Endothelial cell of umbilical vein (primary cell): ENCODE data around the gene EXT2. TPM values are rescaled to one million over a fixed set of nuclear protein-coding genes. Genes with fewer than 3 reads are reported as not detected.

Experiments used
- BruUV-seq: library from RNA; stranded (reverse); fragments of 400-500 nt; replicated peaks from 2 replicates; lab custom pipeline; 2021; lab: Mats Ljungman, UMichigan
- CTCF ChIA-PET: fragments of 300-600, 350-600 bp; sonication (Branson Sonifier 250); formaldehyde crosslinking; loops from one replicate; lab custom pipeline; 2021; ENCODE audit warnings: antibody characterized with exemption, inconsistent platforms; lab: Charles Lee
- POLR2A ChIA-PET: fragments of 300-600, 350-600 bp; sonication (Branson Sonifier 250); formaldehyde crosslinking; loops from one replicate; lab custom pipeline; 2021; ENCODE audit warnings: antibody characterized with exemption, inconsistent platforms; lab: Charles Lee
- DNase-seq: peaks from one replicate; pipeline ENCODE4 v3.0.0-alpha.2; 2011; ENCODE audit warnings: low read depth, low spot score
- FAIRE-seq: peaks from 2 replicates; lab custom pipeline; 2011; peaks lifted over from hg19 to GRCh38; lab: Jason Lieb, UNC
- H2AFZ ChIP-seq: 2 replicates; pipeline ENCODE4 v1.6.0; 2012; ENCODE audit warnings: low read depth, low read length, control low read depth, inconsistent platforms
- H3K27ac ChIP-seq: 2 replicates; pipeline ENCODE4 v1.5.1; 2011; ENCODE audit warnings: low read depth, mild to moderate bottlenecking, control low read depth, low read length, moderate library complexity; ENCODE audit not compliant: insufficient read depth
- H3K27me3 ChIP-seq, 2 experiments: 2 replicates each; pipeline versions ENCODE4 v1.6.0 to v1.6.1; 2011; ENCODE audit warnings: low read length in 2 of 2, mixed read lengths in 1 of 2; ENCODE audit not compliant: control insufficient read depth in 2 of 2, insufficient read depth in 2 of 2
- H3K36me3 ChIP-seq, 2 experiments: 2 replicates in 1 of 2; 3 replicates in 1 of 2; pipeline ENCODE4 v1.5.1; 2011; ENCODE audit warnings: low read length in 2 of 2, mild to moderate bottlenecking in 1 of 2, moderate library complexity in 1 of 2; ENCODE audit not compliant: control insufficient read depth in 2 of 2, insufficient read depth in 2 of 2; ENCODE audit errors: extremely low read depth in 1 of 2
- H3K4me1 ChIP-seq: 3 replicates; pipeline ENCODE4 v1.5.1; 2011; ENCODE audit warnings: mild to moderate bottlenecking, low read length; ENCODE audit not compliant: control insufficient read depth, insufficient read depth; ENCODE audit errors: extremely low read depth
- H3K4me2 ChIP-seq: 2 replicates; pipeline ENCODE4 v1.6.1; 2011; ENCODE audit warnings: low read length, control low read depth, mixed read lengths; ENCODE audit not compliant: insufficient read depth
- H3K4me3 ChIP-seq, 3 experiments: fragments of 200-600 bp in 1 of 3; sonication (generic), shearing (Covaris generic) in 1 of 3; replicated peaks in 1 of 3; 2 replicates each; pipeline ENCODE4 v1.5.1; 2011 to 2016; ENCODE audit warnings: control low read depth in 3 of 3, low read length in 3 of 3, mild to moderate bottlenecking in 2 of 3, inconsistent platforms in 1 of 3, low read depth in 1 of 3, moderate library complexity in 1 of 3; ENCODE audit not compliant: insufficient read depth in 1 of 3
- H3K79me2 ChIP-seq: 2 replicates; pipeline ENCODE4 v1.6.0; 2012; ENCODE audit warnings: low read length, inconsistent platforms; ENCODE audit not compliant: control insufficient read depth, insufficient read depth
- H3K9ac ChIP-seq: replicated peaks from 2 replicates; pipeline ENCODE3; 2011; ENCODE audit warnings: low read length, control low read depth; ENCODE audit not compliant: insufficient read depth; ENCODE audit errors: extremely low read depth
- H3K9me1 ChIP-seq: replicated peaks from 3 replicates; pipeline ENCODE4 v1.6.0; 2011; ENCODE audit warnings: mild to moderate bottlenecking, low read length; ENCODE audit not compliant: control insufficient read depth, insufficient read depth; ENCODE audit errors: extremely low read depth
- H3K9me3 ChIP-seq: replicated peaks from 2 replicates; pipeline ENCODE4 v1.5.1; 2012; ENCODE audit warnings: low read length, inconsistent platforms; ENCODE audit not compliant: control insufficient read depth, insufficient read depth
- H4K20me1 ChIP-seq: replicated peaks from 2 replicates; pipeline ENCODE3; 2011; ENCODE audit warnings: mild to moderate bottlenecking, low read length; ENCODE audit not compliant: control insufficient read depth, insufficient read depth; ENCODE audit errors: extremely low read depth
- EZH2 ChIP-seq: IDR thresholded peaks from 2 replicates; pipeline ENCODE4 v1.6.1; 2012; ENCODE audit warnings: borderline replicate concordance, low read depth, mild to moderate bottlenecking, moderate library complexity, low read length, inconsistent platforms; ENCODE audit not compliant: severe bottlenecking
- FOS ChIP-seq: IDR thresholded peaks from 2 replicates; pipeline ENCODE4 v1.6.1; 2011; ENCODE audit warnings: mild to moderate bottlenecking, low read length, moderate library complexity, borderline replicate concordance; ENCODE audit not compliant: insufficient read depth
- JUN ChIP-seq: IDR thresholded peaks from 2 replicates; pipeline ENCODE4 v1.6.1; 2011; ENCODE audit warnings: borderline replicate concordance, low read depth; ENCODE audit not compliant: insufficient read length, insufficient read depth
- POLR2AphosphoS5 ChIP-seq: IDR thresholded peaks from 2 replicates; pipeline ENCODE4 v1.6.1; 2012; ENCODE audit warnings: low read depth, mild to moderate bottlenecking, control low read depth, low read length, moderate library complexity; ENCODE audit not compliant: insufficient read depth
- dilution Hi-C: fragments of 300-500 bp; cut with MboI; formaldehyde crosslinking; loops from one replicate; pipeline ENCODE4 v1.15.0; 2019; ENCODE audit warnings: low sequenced_read_pairs; ENCODE audit not compliant: extremely low pct_ligation_motif_present
- intact Hi-C: fragments of 100-400 bp; cut with micrococcal nuclease; formaldehyde crosslinking; loops from one replicate; pipeline ENCODE4 v1.10.0; 2022
- polyA plus RNA-seq, 4 experiments: library from polyadenylated mRNA; depleted of rRNA in 3 of 4; stranded (reverse) in 3 of 4; unstranded in 1 of 4; fragments of >200 nt; gene quantifications; 2 replicates each; pipeline versions ENCODE4 v1.2.1 to v1.2.3, GENCODE V29; 2011 to 2012; ENCODE audit warnings: missing spikeins in 1 of 4
- total RNA-seq: library from RNA; stranded (reverse); gene quantifications from 2 replicates; pipeline ENCODE4 v1.2.3, GENCODE V29; 2021
- TF ChIP-seq, protein P1 (sequence below), 2 donors: IDR thresholded peaks; 1 replicate in 1 of 2; 2 replicates in 1 of 2; pipeline ENCODE4 v1.5.1; 2011; ENCODE audit warnings: low read length in 2 of 2, mild to moderate bottlenecking in 2 of 2, moderate library complexity in 2 of 2, control low read depth in 1 of 2, inconsistent platforms in 1 of 2, low read depth in 1 of 2; ENCODE audit not compliant: insufficient read depth in 1 of 2; ENCODE audit errors: extremely low read depth in 1 of 2

The EXT2 gene
- total and polyA plus RNA-seq, 2 donors (not counting 3 experiments of a cell fraction or from before 2014, with no cell fraction given), result 50.9 to 60.3 TPM

DNA sequence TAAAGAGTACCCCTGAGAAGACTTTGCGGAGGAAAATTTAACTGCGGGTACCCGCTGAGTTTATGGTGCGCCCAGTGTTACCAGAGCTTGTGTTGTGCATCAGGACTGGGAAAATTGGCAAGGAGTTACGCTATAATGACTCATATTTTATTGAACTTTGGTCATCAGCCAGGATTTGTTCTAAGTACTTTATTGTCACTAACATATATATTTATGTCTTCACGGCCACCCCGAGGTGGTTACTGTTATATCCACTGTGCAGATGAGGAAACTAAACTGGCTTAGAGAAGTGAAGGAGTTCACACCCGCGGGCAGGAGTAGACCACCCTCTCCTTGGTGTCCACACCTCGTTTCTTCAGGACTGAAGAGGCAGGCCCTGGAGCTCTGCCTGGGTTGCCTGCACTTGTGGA, 28.7 kb upstream of the EXT2 start:
- Histone ChIP-seq H2AFZ (peak overlapping the region; percentile 91), H3K9me3 (no peaks in the 10 kb centered on the region), H3K4me1 (peaks cover 10% of the 10 kb centered on the region), H4K20me1 (no peaks in the 10 kb centered on the region), H3K9ac (peak overlapping the region; percentile 84), H3K4me3 (peak overlapping the region; percentile 70 to 75 (median 74)), H3K4me2 (peak overlapping the region; percentile 72), H3K27ac (peak overlapping the region; percentile 77), H3K27me3 (peaks cover 0 to 4% of the 10 kb centered on the region in 2 experiments), H3K36me3 (no peaks in the 10 kb centered on the region), H3K9me1 (no peaks in the 10 kb centered on the region), H3K79me2 (no peaks in the 10 kb centered on the region)
- dilution Hi-C loops (no loop called here), intact Hi-C loops (loop anchor here (1.0 kb wide), 1 partner anchor 29 kb away; the partner anchor contains the start of gene EXT2)
- ChIA-PET CTCF (interaction anchor here (0.6 to 1.9 kb wide), 8 partner anchors 9 to 278 kb away, joined by 3 to 20 read pairs (median 4); partner anchors contain the start of gene EXT2), POLR2A (no interaction called here)
- DNase-seq (peak; percentile 86), FAIRE-seq (no peak)
- TF ChIP-seq POLR2AphosphoS5 (no peak), EZH2 (no peak), JUN (peak; percentile 69), FOS (peak; percentile 65)
- TF ChIP-seq, protein P1, sequence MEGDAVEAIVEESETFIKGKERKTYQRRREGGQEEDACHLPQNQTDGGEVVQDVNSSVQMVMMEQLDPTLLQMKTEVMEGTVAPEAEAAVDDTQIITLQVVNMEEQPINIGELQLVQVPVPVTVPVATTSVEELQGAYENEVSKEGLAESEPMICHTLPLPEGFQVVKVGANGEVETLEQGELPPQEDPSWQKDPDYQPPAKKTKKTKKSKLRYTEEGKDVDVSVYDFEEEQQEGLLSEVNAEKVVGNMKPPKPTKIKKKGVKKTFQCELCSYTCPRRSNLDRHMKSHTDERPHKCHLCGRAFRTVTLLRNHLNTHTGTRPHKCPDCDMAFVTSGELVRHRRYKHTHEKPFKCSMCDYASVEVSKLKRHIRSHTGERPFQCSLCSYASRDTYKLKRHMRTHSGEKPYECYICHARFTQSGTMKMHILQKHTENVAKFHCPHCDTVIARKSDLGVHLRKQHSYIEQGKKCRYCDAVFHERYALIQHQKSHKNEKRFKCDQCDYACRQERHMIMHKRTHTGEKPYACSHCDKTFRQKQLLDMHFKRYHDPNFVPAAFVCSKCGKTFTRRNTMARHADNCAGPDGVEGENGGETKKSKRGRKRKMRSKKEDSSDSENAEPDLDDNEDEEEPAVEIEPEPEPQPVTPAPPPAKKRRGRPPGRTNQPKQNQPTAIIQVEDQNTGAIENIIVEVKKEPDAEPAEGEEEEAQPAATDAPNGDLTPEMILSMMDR (IDR thresholded peaks at IDR 0.05; ENCODE audit: extremely low read depth in 1 of 2, insufficient read depth in 1 of 2, low read depth in 1 of 2, low read length in 2 of 2), result no peak
- BruUV-seq, result TSS peak; percentile 66
